GM18861 (cell line): ENCODE data around the gene SEMA3C.

Source experiments
- ATAC-seq: cut with Tn5 transposase; IDR thresholded peaks from one replicate; pipeline ENCODE4 v1.9.1; 2021; ENCODE audit not compliant: unreplicated experiment

SEMA3C gene

GRCh38 chr7:80858141-80858903 lies 60.5 kb downstream of the SEMA3C start:
- no peak for ATAC-seq

DNA sequence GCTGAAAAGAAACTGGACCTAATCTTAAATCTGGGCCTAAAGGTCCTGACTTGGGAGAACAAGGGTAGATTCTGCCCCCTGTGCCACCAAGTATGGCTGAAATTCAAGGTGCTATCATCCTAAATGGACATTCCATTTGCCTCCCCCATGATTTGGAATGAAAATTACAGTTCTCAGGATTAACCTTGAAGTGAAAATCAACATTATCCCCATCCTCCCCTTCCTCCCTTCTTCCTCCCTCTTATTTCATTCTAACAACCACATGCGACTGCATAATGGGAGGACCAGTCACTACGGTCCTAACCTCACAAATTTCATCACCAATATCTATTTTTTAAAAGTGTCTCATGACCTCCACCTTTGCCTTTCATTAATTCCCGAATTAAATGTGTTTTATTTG lies 62.1 kb downstream of the SEMA3C start:
- ATAC-seq: no peak

DNA sequence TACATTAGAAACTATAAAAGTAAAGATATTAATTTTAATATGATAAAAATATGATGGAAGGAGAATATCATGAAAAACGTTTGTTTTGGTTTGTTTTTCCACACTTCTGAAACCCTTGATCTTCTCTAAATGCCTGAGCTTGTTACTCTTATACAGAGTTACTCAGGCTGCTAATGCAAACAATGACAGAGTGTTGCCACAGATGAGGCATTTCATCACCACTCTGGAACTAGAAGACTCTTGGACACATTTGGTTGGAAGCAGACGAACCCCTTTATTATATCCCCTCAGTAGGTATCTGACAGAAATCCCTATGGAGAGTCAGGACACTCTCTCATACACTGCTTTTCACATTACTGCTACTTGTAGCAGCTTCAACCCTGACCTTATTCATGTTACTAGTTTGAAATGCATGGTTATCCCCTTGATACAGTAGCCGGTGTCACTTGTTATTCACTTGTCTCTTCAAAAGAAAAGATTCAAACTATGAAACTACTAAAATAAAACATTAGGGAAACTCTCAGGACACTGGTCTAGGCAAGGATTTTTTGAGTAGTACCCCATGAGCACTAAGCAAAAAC lies 66.9 kb downstream of the SEMA3C start:
- no peak for ATAC-seq

DNA sequence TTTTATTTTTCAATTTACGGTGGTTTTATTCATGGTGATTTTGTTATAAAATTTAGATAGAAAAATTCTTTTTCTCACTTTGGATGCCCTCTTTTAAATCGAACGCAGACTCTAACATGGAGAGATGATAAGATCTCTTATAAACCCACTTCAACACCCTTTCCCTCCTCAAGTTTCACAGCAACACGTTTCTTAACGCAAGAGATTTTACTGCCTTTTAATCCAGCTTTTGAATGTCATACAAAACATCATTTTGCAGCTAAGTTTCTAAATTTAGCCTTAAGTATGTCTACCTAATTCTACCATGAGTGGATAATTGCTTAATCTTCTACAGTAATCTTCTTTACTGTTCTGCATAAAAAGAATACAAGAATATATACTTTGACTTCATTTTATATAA lies 70.0 kb downstream of the SEMA3C start:
- ATAC-seq: no peak

DNA sequence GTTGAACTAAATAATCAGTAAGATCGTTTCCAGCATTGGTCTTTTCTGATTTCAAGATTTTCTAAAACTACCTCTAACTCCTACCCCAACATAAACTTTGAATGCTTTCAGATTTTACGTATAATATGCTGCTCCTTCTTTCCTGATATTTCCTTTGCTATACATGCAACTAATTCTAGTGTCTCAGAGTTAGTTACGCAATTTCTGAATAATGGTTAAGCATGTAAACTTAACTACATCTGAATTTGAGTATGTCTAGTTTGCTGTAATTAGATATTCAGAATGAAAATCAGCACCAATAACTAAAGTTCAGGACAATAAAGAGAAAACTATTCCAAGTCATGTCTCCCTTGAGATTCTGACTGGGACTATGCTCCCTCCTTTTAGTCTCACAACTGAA lies 71.0 kb downstream of the SEMA3C start:
- no peak for ATAC-seq

DNA sequence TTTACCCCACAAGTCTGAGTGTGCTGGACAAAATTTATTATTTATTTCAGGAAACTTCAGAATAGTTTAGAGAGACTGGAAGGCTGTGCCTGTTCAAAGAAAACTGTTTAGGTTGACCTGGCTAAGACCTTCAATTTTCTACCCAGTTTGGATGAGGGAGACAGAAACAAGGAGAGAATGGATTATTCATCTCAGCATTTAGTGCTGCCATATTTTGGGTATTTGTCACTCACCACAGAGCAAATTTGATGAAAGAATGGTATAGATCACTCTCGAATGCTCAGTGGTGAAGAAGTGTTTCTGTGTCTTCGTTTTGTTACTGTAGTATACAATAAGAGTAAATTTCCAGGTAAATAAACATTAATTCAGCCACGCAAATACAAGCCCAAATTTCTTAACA lies 71.8 kb downstream of the SEMA3C start:
- ATAC-seq: no peak

- ATAC-seq: no peak
Measured at GRCh38 chr7:80844916-80845315, 73.9 kb downstream of the SEMA3C start.

GRCh38 chr7:80843018-80843677 lies 75.7 kb downstream of the SEMA3C start:
- ATAC-seq: no peak

- ATAC-seq: no peak
Measured at GRCh38 chr7:80842022-80842790, 76.6 kb downstream of the SEMA3C start.

GRCh38 chr7:80841423-80841955 lies 77.4 kb downstream of the SEMA3C start:
- ATAC-seq: no peak

DNA sequence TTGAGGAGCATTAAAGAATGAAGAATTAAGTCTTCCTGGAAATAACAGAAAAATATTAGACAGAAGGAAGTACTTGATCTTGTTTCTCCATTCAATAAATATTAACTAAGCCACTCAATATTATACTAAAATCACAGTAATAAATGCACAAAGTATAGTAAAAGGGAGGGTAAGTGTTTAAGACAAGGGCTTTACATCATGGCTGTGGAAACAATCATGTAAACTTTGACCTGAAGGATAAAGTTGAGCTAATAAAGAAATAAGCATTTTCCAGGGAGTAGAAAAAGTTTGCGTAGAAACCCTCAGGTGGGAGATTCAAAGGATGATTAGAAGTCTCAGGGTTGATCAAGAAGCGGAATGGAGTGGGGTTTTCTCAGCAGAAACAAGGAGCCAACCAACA lies 78.2 kb downstream of the SEMA3C start:
- no peak for ATAC-seq

- ATAC-seq: no peak
Measured at GRCh38 chr7:80839855-80840254, 79.0 kb downstream of the SEMA3C start.

DNA sequence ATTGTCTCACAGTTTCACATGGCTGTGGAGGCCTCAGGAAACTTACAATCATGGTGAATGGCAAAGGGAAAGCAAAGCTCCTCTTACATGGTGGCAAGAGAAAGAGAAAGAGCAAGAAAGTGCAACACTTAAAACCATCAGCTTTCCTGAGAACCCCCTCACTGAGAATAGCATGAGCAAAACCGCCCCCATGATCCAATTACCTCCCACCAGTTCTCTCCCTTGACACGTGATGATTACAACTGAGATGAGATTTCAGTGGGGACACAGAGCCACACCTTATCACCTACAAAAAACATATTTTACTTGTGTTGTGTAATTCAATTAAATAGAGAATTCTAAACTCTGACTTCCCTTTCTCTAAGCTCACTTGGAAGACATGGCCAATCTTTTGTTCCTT lies 80.2 kb downstream of the SEMA3C start:
- no peak for ATAC-seq

- no peak for ATAC-seq
Measured at GRCh38 chr7:80837345-80837744, 81.5 kb downstream of the SEMA3C start.

DNA sequence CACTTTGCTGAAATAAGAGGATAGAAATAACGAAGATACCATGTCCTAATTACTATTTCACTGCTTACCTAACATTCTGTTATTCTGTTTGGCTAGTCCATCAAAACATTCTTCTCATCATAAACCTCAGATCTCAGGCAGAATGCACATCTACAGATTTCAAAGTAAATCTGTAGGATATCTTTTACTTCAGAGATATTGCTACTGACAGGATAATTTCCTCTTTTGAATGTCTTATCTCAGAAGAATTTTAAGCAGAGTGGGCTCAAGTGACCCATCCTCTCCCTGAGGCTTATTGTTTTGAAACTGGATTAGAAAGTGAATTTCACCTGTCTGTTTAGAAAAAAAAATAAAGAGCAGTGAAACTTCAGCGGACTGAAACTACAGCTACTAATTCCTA lies 83.6 kb downstream of the SEMA3C start:
- no peak for ATAC-seq

DNA sequence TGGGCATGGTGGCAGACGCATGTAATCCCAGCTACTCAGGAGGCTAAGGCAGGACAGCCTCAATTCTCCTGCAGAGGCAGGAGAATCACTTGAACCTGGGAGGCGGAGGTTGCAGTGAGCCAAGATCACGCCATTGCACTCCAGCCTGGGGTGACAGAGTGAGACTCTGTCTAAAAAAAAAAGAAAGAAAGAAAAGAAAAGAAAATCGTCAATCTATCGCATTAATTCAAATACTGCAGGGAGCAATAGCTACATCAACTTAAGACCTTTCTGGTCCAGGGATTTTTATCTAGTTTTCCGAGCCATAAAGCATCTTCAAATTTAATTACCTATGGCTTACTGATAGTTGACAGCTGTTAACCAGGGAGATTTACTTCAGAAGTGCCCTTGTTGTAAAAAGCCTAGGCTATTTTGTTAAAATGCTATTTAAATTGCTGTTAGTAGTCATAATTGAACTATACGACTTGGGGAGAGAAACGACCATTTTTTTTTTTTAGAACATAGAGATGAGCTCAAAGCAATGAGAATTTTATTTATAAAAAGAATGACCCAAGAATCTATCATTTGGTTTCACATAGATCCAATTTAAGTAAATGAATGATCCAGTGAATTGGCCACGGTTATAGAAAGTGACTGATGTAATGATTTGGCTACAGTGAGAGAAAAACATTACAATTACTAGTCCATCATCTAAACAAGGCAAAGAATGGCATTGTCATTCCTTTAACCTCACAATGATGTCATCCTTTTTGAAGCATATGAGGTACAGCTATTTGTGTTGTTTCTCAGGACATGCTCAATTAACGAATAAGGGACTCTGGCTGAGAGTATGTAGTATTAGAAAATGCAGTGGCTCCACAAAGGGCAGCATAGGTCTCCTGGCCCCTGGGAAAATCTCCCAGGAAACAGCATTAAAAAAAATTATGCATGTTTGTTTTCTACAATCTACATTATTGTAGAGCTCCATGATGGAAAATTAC lies 85.3 kb downstream of the SEMA3C start:
- ATAC-seq: no peak

GRCh38 chr7:80832006-80832405 lies 86.8 kb downstream of the SEMA3C start:
- no peak for ATAC-seq

DNA sequence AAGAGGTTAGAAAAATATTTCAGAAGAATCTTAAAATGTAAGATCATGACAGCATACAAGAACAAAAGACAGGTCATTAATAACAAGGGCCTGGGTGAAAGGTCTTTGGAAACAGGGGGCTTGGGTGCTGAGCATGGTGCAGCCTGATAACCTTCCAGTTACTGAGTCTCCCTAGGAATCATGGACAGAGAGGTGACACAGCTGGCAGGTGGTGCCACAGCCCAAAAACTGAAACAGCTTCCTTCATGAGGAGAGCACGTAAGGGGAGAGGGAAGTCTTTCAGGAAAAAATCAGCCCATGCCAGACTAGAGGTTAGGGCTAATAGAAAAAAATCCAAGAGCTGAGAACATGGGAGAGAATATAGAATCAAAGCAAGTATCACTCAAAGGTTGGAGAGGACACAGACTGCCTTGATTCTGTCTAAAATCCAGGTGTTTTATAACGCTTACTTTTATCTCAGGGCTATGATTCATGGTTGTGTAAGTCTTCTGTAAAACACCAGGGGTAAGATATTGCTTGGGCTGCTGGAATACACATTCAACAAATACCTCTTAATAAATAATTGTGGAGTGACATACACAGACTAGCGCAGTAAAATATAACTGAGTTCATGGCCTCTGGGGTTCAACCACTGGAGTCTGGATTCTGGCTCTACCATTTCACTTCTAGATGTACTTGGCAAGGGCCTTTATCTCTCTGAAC lies 88.1 kb downstream of the SEMA3C start:
- no peak for ATAC-seq

DNA sequence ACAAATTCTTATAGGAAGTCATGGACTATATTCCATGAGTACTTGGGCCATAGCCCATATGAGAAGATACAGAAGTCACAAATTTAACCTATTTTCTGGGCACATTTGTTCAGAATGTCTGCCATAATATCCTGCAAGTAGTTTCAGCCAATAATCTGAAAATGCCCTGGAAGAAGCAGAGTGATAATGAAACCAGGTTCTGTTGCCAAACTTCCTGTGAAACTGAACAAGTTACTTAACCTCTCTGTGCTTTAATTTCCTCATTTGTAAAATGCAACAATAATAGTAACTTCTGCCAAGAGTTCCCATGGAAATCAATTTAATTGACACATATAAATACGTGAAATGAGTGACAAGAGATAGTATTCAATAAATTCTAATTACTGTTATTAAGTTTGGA lies 88.8 kb downstream of the SEMA3C start:
- no peak for ATAC-seq

DNA sequence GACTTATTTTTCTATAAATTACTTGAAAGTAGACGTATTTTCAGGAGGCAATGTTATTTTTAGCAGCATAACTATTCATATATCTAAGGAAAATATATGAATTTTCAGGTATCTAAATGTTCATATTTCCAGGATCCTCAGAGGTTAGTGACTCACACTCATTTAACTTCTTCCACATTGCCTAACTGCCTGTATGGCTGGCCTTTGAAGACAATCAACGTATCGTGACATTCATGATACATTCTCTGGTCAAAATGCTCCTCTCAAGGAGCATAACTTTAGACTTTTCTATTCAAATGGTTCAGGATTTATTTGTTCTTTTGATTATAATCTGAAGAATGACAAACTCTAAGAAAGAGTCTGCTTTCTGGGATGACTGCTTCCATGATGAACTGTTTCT lies 89.3 kb downstream of the SEMA3C start:
- no peak for ATAC-seq
